ENCODE results near the gene CDC6.

GRCh38 chr17:40290629-40291280 lies 3.1 kb downstream of the CDC6 start:
- peak; percentile 58 for TF ChIP-seq CTCF (IDR thresholded peaks at IDR 0.05)
- no peak for TF ChIP-seq EZH2 (IDR thresholded peaks at IDR 0.05)
